Measurements from ENCODE around the gene PRKCA.
"Not testable (repeated sequence)": the region's sequence is repeated elsewhere in the genome, so short reads cannot be mapped to it uniquely, and the experiment has no call there.

- not testable (repeated sequence) for TF ChIP-seq POLR2A, CTCF (IDR thresholded peaks at IDR 0.05)
Measured at GRCh38 chr17:66400041-66400688, 97.8 kb downstream of the PRKCA start.

All from vagina (tissue), 2 donors.